Astrocyte (in vitro differentiated cells and primary cell): ENCODE data around the gene PRICKLE1. TPM values are rescaled to one million over a fixed set of nuclear protein-coding genes. Genes with fewer than 3 reads are reported as not detected.
A peak's percentile ranks its signal among the peaks of the same experiment; 100 is the strongest.

Source experiments
- DNase-seq: peaks from one replicate; pipeline ENCODE4 v3.0.0-alpha.2; 2010; ENCODE audit warnings: low read depth
- FAIRE-seq: peaks from 2 replicates; lab custom pipeline; 2011; peaks lifted over from hg19 to GRCh38; lab: Jason Lieb, UNC
- H2AFZ ChIP-seq: 2 replicates; pipeline ENCODE4 v1.6.0; 2012; ENCODE audit warnings: low read depth, low read length, inconsistent platforms
- H3K27ac ChIP-seq: 2 replicates; pipeline ENCODE4 v1.5.1; 2011; ENCODE audit warnings: low read depth, low read length, inconsistent platforms
- H3K27me3 ChIP-seq: 2 replicates; pipeline ENCODE4 v1.6.0; 2011; ENCODE audit warnings: low read length, inconsistent platforms; ENCODE audit not compliant: insufficient read depth
- H3K36me3 ChIP-seq: 2 replicates; pipeline ENCODE4 v1.5.1; 2011; ENCODE audit warnings: low read length, inconsistent platforms; ENCODE audit not compliant: insufficient read depth
- H3K4me1 ChIP-seq: 2 replicates; pipeline ENCODE4 v1.5.1; 2011; ENCODE audit warnings: low read length, inconsistent platforms; ENCODE audit not compliant: insufficient read depth
- H3K4me2 ChIP-seq: 2 replicates; pipeline ENCODE4 v1.6.0; 2012; ENCODE audit warnings: low read length, inconsistent platforms
- H3K4me3 ChIP-seq: 2 replicates; pipeline ENCODE4 v1.5.1; 2011; ENCODE audit warnings: low read depth, mild to moderate bottlenecking, low read length, inconsistent platforms; ENCODE audit not compliant: insufficient read depth
- H3K79me2 ChIP-seq: 2 replicates; pipeline ENCODE4 v1.6.0; 2012; ENCODE audit warnings: mild to moderate bottlenecking, low read length, inconsistent platforms; ENCODE audit not compliant: insufficient read depth
- H3K9ac ChIP-seq: 2 replicates; pipeline ENCODE4 v1.6.0; 2012; ENCODE audit warnings: mild to moderate bottlenecking, low read length, inconsistent platforms
- H3K9me3 ChIP-seq: 2 replicates; pipeline ENCODE4 v1.5.1; 2012; ENCODE audit warnings: low read depth, mild to moderate bottlenecking, low read length, inconsistent platforms; ENCODE audit not compliant: insufficient read depth
- H4K20me1 ChIP-seq: 2 replicates; pipeline ENCODE4 v1.6.0; 2012; ENCODE audit warnings: low read length, inconsistent platforms; ENCODE audit not compliant: insufficient read depth
- H3K27ac Mint-ChIP-seq: one replicate; pipeline ENCODE4 v1.8.0; 2021; ENCODE audit warnings: mild to moderate bottlenecking, mixed read lengths; ENCODE audit not compliant: unreplicated experiment
- H3K27me3 Mint-ChIP-seq: one replicate; pipeline ENCODE4 v1.8.0; 2021; ENCODE audit warnings: low read depth, mixed read lengths; ENCODE audit not compliant: unreplicated experiment
- H3K36me3 Mint-ChIP-seq: one replicate; pipeline ENCODE4 v1.8.0; 2021; ENCODE audit warnings: low read depth, mixed read lengths; ENCODE audit not compliant: unreplicated experiment
- H3K4me1 Mint-ChIP-seq: one replicate; pipeline ENCODE4 v1.8.0; 2021; ENCODE audit warnings: low read depth, mixed read lengths; ENCODE audit not compliant: unreplicated experiment
- H3K4me3 Mint-ChIP-seq: one replicate; pipeline ENCODE4 v1.8.0; 2021; ENCODE audit warnings: mild to moderate bottlenecking, moderate library complexity, mixed read lengths; ENCODE audit not compliant: unreplicated experiment
- H3K9me3 Mint-ChIP-seq: one replicate; pipeline ENCODE4 v1.8.0; 2021; ENCODE audit warnings: mild to moderate bottlenecking, mixed read lengths; ENCODE audit not compliant: unreplicated experiment
- EZH2 ChIP-seq: IDR thresholded peaks from 2 replicates; pipeline ENCODE4 v1.6.1; 2012; ENCODE audit warnings: mild to moderate bottlenecking, low read length, inconsistent platforms; ENCODE audit not compliant: insufficient read depth
- total RNA-seq: library from RNA; stranded (reverse); gene quantifications from 2 replicates; pipeline ENCODE4 v1.2.1, GENCODE V29; 2021
- TF ChIP-seq, protein P1 (sequence below): IDR thresholded peaks from 2 replicates; pipeline ENCODE4 v1.5.1; 2011; ENCODE audit warnings: low read depth, mild to moderate bottlenecking, inconsistent platforms, low read length, moderate library complexity; ENCODE audit not compliant: insufficient read depth

Gene PRICKLE1
- total RNA-seq, 1 donor from 2014 or later = 34.9 TPM

GRCh38 chr12:42516573-42516972, 73.0 kb downstream of the PRICKLE1 start:
- Mint-ChIP-seq H3K4me3 (no peak overlapping the region), H3K27me3 (no peaks in the 10 kb centered on the region), H3K27ac (peak overlapping the region; percentile 0), H3K36me3 (peaks cover 10% of the 10 kb centered on the region), H3K9me3 (no peaks in the 10 kb centered on the region), H3K4me1 (no peaks in the 10 kb centered on the region)
- no peak overlapping the region for H3K27ac ChIP-seq
- no peaks in the 10 kb centered on the region for H3K27me3 ChIP-seq
- no peak overlapping the region for H3K4me3 ChIP-seq
- no peak overlapping the region for H3K4me2 ChIP-seq
- H3K9ac ChIP-seq = no peak overlapping the region
- TF ChIP-seq EZH2 = no peak
- TF ChIP-seq, protein P1, sequence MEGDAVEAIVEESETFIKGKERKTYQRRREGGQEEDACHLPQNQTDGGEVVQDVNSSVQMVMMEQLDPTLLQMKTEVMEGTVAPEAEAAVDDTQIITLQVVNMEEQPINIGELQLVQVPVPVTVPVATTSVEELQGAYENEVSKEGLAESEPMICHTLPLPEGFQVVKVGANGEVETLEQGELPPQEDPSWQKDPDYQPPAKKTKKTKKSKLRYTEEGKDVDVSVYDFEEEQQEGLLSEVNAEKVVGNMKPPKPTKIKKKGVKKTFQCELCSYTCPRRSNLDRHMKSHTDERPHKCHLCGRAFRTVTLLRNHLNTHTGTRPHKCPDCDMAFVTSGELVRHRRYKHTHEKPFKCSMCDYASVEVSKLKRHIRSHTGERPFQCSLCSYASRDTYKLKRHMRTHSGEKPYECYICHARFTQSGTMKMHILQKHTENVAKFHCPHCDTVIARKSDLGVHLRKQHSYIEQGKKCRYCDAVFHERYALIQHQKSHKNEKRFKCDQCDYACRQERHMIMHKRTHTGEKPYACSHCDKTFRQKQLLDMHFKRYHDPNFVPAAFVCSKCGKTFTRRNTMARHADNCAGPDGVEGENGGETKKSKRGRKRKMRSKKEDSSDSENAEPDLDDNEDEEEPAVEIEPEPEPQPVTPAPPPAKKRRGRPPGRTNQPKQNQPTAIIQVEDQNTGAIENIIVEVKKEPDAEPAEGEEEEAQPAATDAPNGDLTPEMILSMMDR = no peak
- no peaks in the 10 kb centered on the region for H3K9me3 ChIP-seq
- H3K36me3 ChIP-seq = peaks cover 9% of the 10 kb centered on the region
- DNase-seq (no peak), FAIRE-seq (no peak)
- H3K79me2 ChIP-seq = peaks cover 31% of the 10 kb centered on the region
- no peaks in the 10 kb centered on the region for H3K4me1 ChIP-seq
- H4K20me1 ChIP-seq = peaks cover 35% of the 10 kb centered on the region
- H2AFZ ChIP-seq = no peak overlapping the region

DNA sequence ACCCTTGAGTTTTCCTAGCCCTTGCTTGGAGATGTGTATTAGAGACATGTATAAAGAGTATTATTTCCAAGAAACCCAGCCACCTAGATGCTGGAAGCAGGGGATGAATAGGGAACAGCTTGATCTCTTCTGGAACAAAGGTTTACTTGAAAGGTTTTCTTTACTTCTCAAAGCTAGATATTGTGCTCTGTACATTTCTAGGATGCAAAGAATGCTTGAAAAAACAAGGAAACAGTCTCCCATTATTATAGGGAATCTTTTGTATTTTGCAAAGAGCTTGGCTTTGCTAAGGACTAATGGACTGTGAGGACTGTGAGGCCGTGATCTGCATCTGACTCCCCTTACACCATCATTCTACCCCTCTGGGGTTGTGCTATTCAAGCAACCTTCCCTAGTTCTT, 77.9 kb downstream of the PRICKLE1 start:
- Histone ChIP-seq H3K9ac (no peak overlapping the region), H3K27me3 (no peaks in the 10 kb centered on the region), H4K20me1 (peaks cover 54% of the 10 kb centered on the region), H3K4me1 (no peaks in the 10 kb centered on the region), H3K4me3 (no peak overlapping the region), H3K79me2 (peaks cover 40% of the 10 kb centered on the region), H3K9me3 (no peaks in the 10 kb centered on the region), H2AFZ (no peak overlapping the region), H3K36me3 (no peaks in the 10 kb centered on the region), H3K27ac (no peak overlapping the region), H3K4me2 (no peak overlapping the region)
- no peak for TF ChIP-seq EZH2
- TF ChIP-seq, protein P1 = no peak
- Mint-ChIP-seq H3K27ac (no peak overlapping the region), H3K9me3 (no peaks in the 10 kb centered on the region), H3K4me3 (no peak overlapping the region), H3K4me1 (peaks cover 6% of the 10 kb centered on the region), H3K36me3 (peaks cover 8% of the 10 kb centered on the region), H3K27me3 (no peaks in the 10 kb centered on the region)
- FAIRE-seq = no peak
- DNase-seq = no peak

- FAIRE-seq (no peak), DNase-seq (no peak)
- Histone ChIP-seq H3K4me1 (no peaks in the 10 kb centered on the region), H4K20me1 (peaks cover 51% of the 10 kb centered on the region), H2AFZ (no peak overlapping the region), H3K4me3 (no peak overlapping the region), H3K4me2 (no peak overlapping the region), H3K9me3 (no peaks in the 10 kb centered on the region), H3K9ac (no peak overlapping the region), H3K27ac (no peak overlapping the region), H3K79me2 (peaks cover 41% of the 10 kb centered on the region), H3K27me3 (no peaks in the 10 kb centered on the region), H3K36me3 (no peaks in the 10 kb centered on the region)
- H3K27ac Mint-ChIP-seq = no peak overlapping the region
- no peaks in the 10 kb centered on the region for H3K9me3 Mint-ChIP-seq
- peaks cover 4% of the 10 kb centered on the region for H3K36me3 Mint-ChIP-seq
- H3K4me3 Mint-ChIP-seq = no peak overlapping the region
- H3K27me3 Mint-ChIP-seq = no peaks in the 10 kb centered on the region
- TF ChIP-seq EZH2 = no peak
- H3K4me1 Mint-ChIP-seq = peaks cover 6% of the 10 kb centered on the region
Measured at GRCh38 chr12:42510823-42511222, 78.7 kb downstream of the PRICKLE1 start.
